HEK293 (cell line): Measurements from ENCODE around the gene SSBP3.

ENCODE experiments used
- CTCF ChIA-PET: fragments of 350-600 bp; formaldehyde crosslinking; extraction: SDS; loops from one replicate; lab custom pipeline; 2021; ENCODE audit warnings: antibody characterized with exemption; lab: Yijun Ruan, JAX
- POLR2A ChIA-PET: fragments of 300-600 bp; formaldehyde crosslinking; extraction: SDS; loops from one replicate; lab custom pipeline; 2020; ENCODE audit warnings: antibody characterized with exemption, inconsistent platforms; lab: Yijun Ruan, JAX
- H3K27ac ChIP-seq: fragments of 200-500 bp; sonication (Bioruptor generic); 2 replicates; pipeline ENCODE4 v1.5.1; 2014; ENCODE audit warnings: low read depth, low read length, control low read depth, inconsistent platforms; ENCODE audit errors: extremely low read depth
- H3K36me3 ChIP-seq, 2 experiments: fragments of 200-500 bp in 1 of 2; sonication (Bioruptor generic) in 1 of 2; 1 replicate in 1 of 2; 2 replicates in 1 of 2; pipeline ENCODE4 v1.5.1; 2014 to 2017; ENCODE audit warnings: inconsistent platforms in 2 of 2, low read length in 2 of 2; ENCODE audit not compliant: control insufficient read depth in 2 of 2, insufficient read depth in 1 of 2
- H3K4me1 ChIP-seq: fragments of 200-500 bp; sonication (Bioruptor generic); 2 replicates; pipeline ENCODE4 v1.5.1; 2014; ENCODE audit warnings: mild to moderate bottlenecking, low read length, inconsistent platforms; ENCODE audit not compliant: control insufficient read depth, insufficient read depth
- H3K4me3 ChIP-seq: 2 replicates; pipeline ENCODE4 v1.5.1; 2011; ENCODE audit warnings: low read depth, mild to moderate bottlenecking, control low read depth, low read length, moderate library complexity
- H3K9me3 ChIP-seq: fragments of 200-500 bp; sonication (Bioruptor generic); 2 replicates; pipeline ENCODE4 v1.5.1; 2014; ENCODE audit warnings: low read depth, low read length, inconsistent platforms; ENCODE audit not compliant: control insufficient read depth, insufficient read depth
- HOXD13 ChIP-seq: sonication (generic); formaldehyde crosslinking; IDR thresholded peaks from 2 replicates; pipeline ENCODE4 v1.8.0; 2022; ENCODE audit warnings: missing genetic modification reagents, borderline replicate concordance
- KLF1 ChIP-seq: fragments of 450-650 bp; formaldehyde crosslinking; IDR thresholded peaks from 2 replicates; pipeline ENCODE4 v1.5.1; 2016; ENCODE audit warnings: missing biosample characterization, missing genetic modification characterization
- KLF17 ChIP-seq: fragments of 450-650 bp; formaldehyde crosslinking; IDR thresholded peaks from 2 replicates; pipeline ENCODE4 v1.5.1; 2016; ENCODE audit warnings: missing biosample characterization, missing genetic modification characterization
- PRDM2 ChIP-seq: fragments of 450-650 bp; formaldehyde crosslinking; IDR thresholded peaks from 2 replicates; pipeline ENCODE4 v1.5.1; 2016; ENCODE audit warnings: missing biosample characterization, missing genetic modification characterization, borderline replicate concordance
- TCF7L2 ChIP-seq: IDR thresholded peaks from 2 replicates; pipeline ENCODE4 v1.6.1; 2011; ENCODE audit warnings: low read depth, mild to moderate bottlenecking, inconsistent platforms, low read length, moderate library complexity, borderline replicate concordance
- YY2 ChIP-seq: fragments of 450-650 bp; formaldehyde crosslinking; IDR thresholded peaks from 2 replicates; pipeline ENCODE4 v1.5.1; 2016; ENCODE audit warnings: missing biosample characterization, missing genetic modification characterization
- ZNF146 ChIP-seq: fragments of 450-650 bp; formaldehyde crosslinking; IDR thresholded peaks from 2 replicates; pipeline ENCODE4 v1.5.1; 2016; ENCODE audit warnings: missing biosample characterization, missing genetic modification characterization
- ZNF148 ChIP-seq: fragments of 450-650 bp; formaldehyde crosslinking; IDR thresholded peaks from 2 replicates; pipeline ENCODE4 v1.5.0; 2017; ENCODE audit warnings: missing biosample characterization, missing genetic modification characterization, borderline replicate concordance
- ZNF24 ChIP-seq: fragments of 450-650 bp; formaldehyde crosslinking; IDR thresholded peaks from 2 replicates; pipeline ENCODE4 v1.5.1; 2016; ENCODE audit warnings: missing biosample characterization, missing genetic modification characterization
- ZNF302 ChIP-seq: fragments of 450-650 bp; formaldehyde crosslinking; IDR thresholded peaks from 2 replicates; pipeline ENCODE4 v1.5.1; 2016; ENCODE audit warnings: missing biosample characterization, missing genetic modification characterization, low read depth
- ZNF639 ChIP-seq: fragments of 450-650 bp; formaldehyde crosslinking; IDR thresholded peaks from 2 replicates; pipeline ENCODE4 v1.5.1; 2016; ENCODE audit warnings: missing biosample characterization, missing genetic modification characterization
- ZNF660 ChIP-seq: fragments of 450-650 bp; IDR thresholded peaks from 2 replicates; pipeline ENCODE4 v1.5.1; 2018; ENCODE audit warnings: missing biosample characterization, mild to moderate bottlenecking, missing genetic modification characterization
- ZNF670 ChIP-seq: fragments of 450-650 bp; formaldehyde crosslinking; IDR thresholded peaks from 2 replicates; pipeline ENCODE4 v1.5.1; 2016; ENCODE audit warnings: missing biosample characterization, missing genetic modification characterization, low read depth
- ZXDB ChIP-seq: fragments of 450-650 bp; formaldehyde crosslinking; IDR thresholded peaks from 2 replicates; pipeline ENCODE4 v1.5.1; 2016; ENCODE audit warnings: missing biosample characterization, missing genetic modification characterization

The SSBP3 gene

GRCh38 chr1:54255026-54255702, 151.0 kb downstream of the SSBP3 start:
- CTCF ChIA-PET: interaction anchor here (1.4 kb wide), 1 partner anchor 17 kb away, joined by 3 read pairs; no protein-coding TSS in a partner anchor

More at GRCh38 chr1:54255026-54255702, 151.0 kb downstream of the SSBP3 start:
- Histone ChIP-seq H3K9me3 (no peaks in the 10 kb centered on the region), H3K36me3 (peaks cover 0 to 13% of the 10 kb centered on the region in 2 experiments; a peak in 1 of 3 replicates), H3K27ac (no peak overlapping the region), H3K4me3 (no peak overlapping the region), H3K4me1 (0 out of 2 replicates have a peak, but pooled peaks cover 4% of the 10 kb centered on the region)
- TF ChIP-seq ZNF670 (no peak), ZNF148 (no peak), ZXDB (no peak), PRDM2 (tag by site-specific recombination) (no peak), KLF1 (tag by site-specific recombination) (peak; percentile 67), ZNF302 (tag by site-specific recombination) (no peak), ZNF24 (tag by site-specific recombination) (no peak), YY2 (no peak), ZNF146 (no peak), KLF17 (tag by site-specific recombination) (0 out of 2 replicates have a peak, but pooled peaks have one; percentile 33), ZNF660 (tag by site-specific recombination) (no peak), ZNF639 (tag by site-specific recombination) (no peak), TCF7L2 (no peak), HOXD13 (CRISPR knock-in tag) (no peak)
- POLR2A ChIA-PET: interaction anchor here (0.8 kb wide), 1 partner anchor 39 kb away, joined by 3 read pairs; no protein-coding TSS in a partner anchor
